ENCODE measurements around the gene KLK12.

DNA sequence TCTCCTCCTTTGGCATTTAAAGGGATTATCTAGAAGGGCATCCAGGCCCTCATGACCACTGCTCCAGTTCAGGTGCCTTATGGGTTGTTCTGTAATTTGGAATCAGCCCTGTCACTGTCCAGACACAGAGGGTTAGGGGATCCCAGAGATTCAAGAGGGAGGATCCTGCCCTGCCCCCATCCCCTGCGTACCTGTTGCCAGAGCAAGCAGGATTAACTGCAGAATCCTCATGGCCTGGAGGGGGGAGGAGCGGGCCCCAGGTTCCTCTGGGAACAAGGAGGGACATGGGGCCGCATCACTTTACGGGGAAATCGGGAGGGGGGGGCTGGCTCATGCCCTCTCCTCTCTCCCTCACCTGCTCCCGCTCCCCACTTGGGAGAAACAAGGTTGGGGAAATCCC lies 9.4 kb downstream of the KLK12 start:
- TF ChIP-seq, protein P1, sequence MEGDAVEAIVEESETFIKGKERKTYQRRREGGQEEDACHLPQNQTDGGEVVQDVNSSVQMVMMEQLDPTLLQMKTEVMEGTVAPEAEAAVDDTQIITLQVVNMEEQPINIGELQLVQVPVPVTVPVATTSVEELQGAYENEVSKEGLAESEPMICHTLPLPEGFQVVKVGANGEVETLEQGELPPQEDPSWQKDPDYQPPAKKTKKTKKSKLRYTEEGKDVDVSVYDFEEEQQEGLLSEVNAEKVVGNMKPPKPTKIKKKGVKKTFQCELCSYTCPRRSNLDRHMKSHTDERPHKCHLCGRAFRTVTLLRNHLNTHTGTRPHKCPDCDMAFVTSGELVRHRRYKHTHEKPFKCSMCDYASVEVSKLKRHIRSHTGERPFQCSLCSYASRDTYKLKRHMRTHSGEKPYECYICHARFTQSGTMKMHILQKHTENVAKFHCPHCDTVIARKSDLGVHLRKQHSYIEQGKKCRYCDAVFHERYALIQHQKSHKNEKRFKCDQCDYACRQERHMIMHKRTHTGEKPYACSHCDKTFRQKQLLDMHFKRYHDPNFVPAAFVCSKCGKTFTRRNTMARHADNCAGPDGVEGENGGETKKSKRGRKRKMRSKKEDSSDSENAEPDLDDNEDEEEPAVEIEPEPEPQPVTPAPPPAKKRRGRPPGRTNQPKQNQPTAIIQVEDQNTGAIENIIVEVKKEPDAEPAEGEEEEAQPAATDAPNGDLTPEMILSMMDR (IDR thresholded peaks at IDR 0.05) = no peak
- TF ChIP-seq POLR2A (IDR thresholded peaks at IDR 0.05) = no peak
